ENCODE results near the gene TMEM86B. TPM values are rescaled to one million over a fixed set of nuclear protein-coding genes. Genes with fewer than 3 reads are reported as not detected.

Gene TMEM86B
- total RNA-seq, 1 experiment from 2014 or later = 0.98 TPM

- DNase-seq (ENCODE audit: low read depth) = peak; percentile 79
These were observed 49.6 kb downstream of the TMEM86B start for GRCh38 chr19:55178781-55179599.

Other genes starting within 250 kb of the TMEM86B start
- gene GP6, start 190.5 kb downstream of the TMEM86B start, total RNA-seq (2014; rRNA removed) = not detected in 2 replicates
- gene RDH13, start 165.6 kb downstream of the TMEM86B start, total RNA-seq (2014; rRNA removed) = 6.5 and 8.7 TPM in 2 replicates
- gene EPS8L1, start 152.9 kb downstream of the TMEM86B start, total RNA-seq (2014; rRNA removed) = 2.0 and 2.2 TPM in 2 replicates
- 78.0 and 90.4 TPM in 2 replicates for gene PPP1R12C, start 111.1 kb downstream of the TMEM86B start, total RNA-seq (2014; rRNA removed)
- gene TNNT1, start 79.6 kb downstream of the TMEM86B start, total RNA-seq (2014; rRNA removed) = 52.6 and 73.4 TPM in 2 replicates
- 0.26 and 0.92 TPM in 2 replicates for gene TNNI3, start 71.0 kb downstream of the TMEM86B start, total RNA-seq (2014; rRNA removed)
- 0.90 and 1.3 TPM in 2 replicates for gene DNAAF3, start 62.1 kb downstream of the TMEM86B start, total RNA-seq (2014; rRNA removed)
- not detected in 2 replicates for gene SYT5, start 48.5 kb downstream of the TMEM86B start, total RNA-seq (2014; rRNA removed)
- 0.19 and 0.29 TPM in 2 replicates for gene PTPRH, start 19.3 kb downstream of the TMEM86B start, total RNA-seq (2014; rRNA removed)
- 57.1 and 61.4 TPM in 2 replicates for gene PPP6R1, start 30.3 kb upstream of the TMEM86B start, total RNA-seq (2014; rRNA removed)
- gene HSPBP1, start 51.3 kb upstream of the TMEM86B start, total RNA-seq (2014; rRNA removed) = 45.7 and 49.8 TPM in 2 replicates
- gene BRSK1, start 55.2 kb upstream of the TMEM86B start, total RNA-seq (2014; rRNA removed) = 5.7 and 10.8 TPM in 2 replicates
- gene TMEM150B, start 96.6 kb upstream of the TMEM86B start, total RNA-seq (2014; rRNA removed) = not detected in 2 replicates
- gene KMT5C, start 111.1 kb upstream of the TMEM86B start, total RNA-seq (2014; rRNA removed) = 14.8 and 16.9 TPM in 2 replicates
- not detected in 2 replicates for gene COX6B2, start 126.0 kb upstream of the TMEM86B start, total RNA-seq (2014; rRNA removed)
- not detected in 2 replicates for gene GARIN5B, start 134.5 kb upstream of the TMEM86B start, total RNA-seq (2014; rRNA removed)
- 1.7 and 2.1 TPM in 2 replicates for gene IL11, start 141.7 kb upstream of the TMEM86B start, total RNA-seq (2014; rRNA removed)
- not detected in 2 replicates for gene TMEM190, start 148.1 kb upstream of the TMEM86B start, total RNA-seq (2014; rRNA removed)
- gene TMEM238, start 155.5 kb upstream of the TMEM86B start, total RNA-seq (2014; rRNA removed) = 0.32 TPM in 1 of 2 replicates, not detected in the other
- 306 and 535 TPM in 2 replicates for gene RPL28, start 157.2 kb upstream of the TMEM86B start, total RNA-seq (2014; rRNA removed)
- gene UBE2S, start 179.0 kb upstream of the TMEM86B start, total RNA-seq (2014; rRNA removed) = 254 and 267 TPM in 2 replicates
- gene SHISA7, start 214.5 kb upstream of the TMEM86B start, total RNA-seq (2014; rRNA removed) = 0.06 TPM in 1 of 2 replicates, not detected in the other
- gene ISOC2, start 232.9 kb upstream of the TMEM86B start, total RNA-seq (2014; rRNA removed) = 89.8 and 90.2 TPM in 2 replicates
- gene C19orf85, start 236.0 kb upstream of the TMEM86B start, total RNA-seq (2014; rRNA removed) = not detected in 2 replicates
- gene ZNF628, start 247.9 kb upstream of the TMEM86B start, total RNA-seq (2014; rRNA removed) = 2.7 and 9.2 TPM in 2 replicates

All from LHCN-M2 (cell line).